ENCODE data around the gene CEP170B.
"Not testable (repeated sequence)": the region's sequence is repeated elsewhere in the genome, so short reads cannot be mapped to it uniquely, and the experiment has no call there.

CEP170B gene

DNA sequence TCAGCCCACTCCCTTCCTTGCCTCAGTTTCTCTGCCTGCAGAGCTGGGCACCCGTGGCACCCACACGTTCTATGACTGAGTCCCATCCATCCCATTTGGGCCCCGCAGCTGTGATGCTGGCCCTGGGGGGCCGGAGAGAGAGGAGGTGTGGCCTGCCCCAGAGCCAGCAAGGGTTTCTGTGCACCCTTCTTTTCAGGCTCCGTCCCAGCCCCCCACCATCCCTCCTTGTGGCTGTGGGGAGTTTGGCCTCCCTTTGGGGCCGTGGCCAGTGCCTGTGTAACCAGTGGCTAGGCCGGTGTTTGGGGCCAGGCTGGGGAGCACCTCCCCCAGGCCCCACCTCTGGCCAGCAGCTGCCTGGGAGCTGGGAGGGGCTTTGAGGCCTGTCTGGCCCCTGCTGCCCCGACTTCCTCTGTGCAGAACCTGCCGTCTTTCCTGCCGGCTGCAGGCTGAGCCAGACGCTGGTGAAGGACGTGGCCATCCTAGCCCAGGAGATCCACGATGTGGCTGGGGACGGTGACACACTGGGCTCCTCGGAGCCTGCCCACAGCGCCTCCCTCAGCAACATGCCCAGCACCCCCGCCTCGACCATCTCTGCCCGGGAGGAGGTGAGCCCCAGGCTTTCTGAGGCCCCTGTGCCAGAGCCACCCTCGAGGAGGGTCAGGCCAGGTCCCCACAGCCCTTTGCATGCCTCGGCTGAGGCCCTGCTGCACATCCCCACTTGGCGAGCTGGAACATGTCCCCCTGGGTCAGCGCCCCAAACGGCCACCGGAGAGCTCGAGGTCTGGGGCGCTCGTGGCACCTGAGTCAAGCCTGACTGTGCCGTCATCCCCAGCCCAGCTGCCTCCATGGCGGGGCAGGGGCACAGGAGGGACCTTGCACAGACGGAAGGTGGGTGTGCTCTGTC, 27.7 kb downstream of the CEP170B start:
- no peak for DNase-seq (ENCODE audit: low spot score)

DNA sequence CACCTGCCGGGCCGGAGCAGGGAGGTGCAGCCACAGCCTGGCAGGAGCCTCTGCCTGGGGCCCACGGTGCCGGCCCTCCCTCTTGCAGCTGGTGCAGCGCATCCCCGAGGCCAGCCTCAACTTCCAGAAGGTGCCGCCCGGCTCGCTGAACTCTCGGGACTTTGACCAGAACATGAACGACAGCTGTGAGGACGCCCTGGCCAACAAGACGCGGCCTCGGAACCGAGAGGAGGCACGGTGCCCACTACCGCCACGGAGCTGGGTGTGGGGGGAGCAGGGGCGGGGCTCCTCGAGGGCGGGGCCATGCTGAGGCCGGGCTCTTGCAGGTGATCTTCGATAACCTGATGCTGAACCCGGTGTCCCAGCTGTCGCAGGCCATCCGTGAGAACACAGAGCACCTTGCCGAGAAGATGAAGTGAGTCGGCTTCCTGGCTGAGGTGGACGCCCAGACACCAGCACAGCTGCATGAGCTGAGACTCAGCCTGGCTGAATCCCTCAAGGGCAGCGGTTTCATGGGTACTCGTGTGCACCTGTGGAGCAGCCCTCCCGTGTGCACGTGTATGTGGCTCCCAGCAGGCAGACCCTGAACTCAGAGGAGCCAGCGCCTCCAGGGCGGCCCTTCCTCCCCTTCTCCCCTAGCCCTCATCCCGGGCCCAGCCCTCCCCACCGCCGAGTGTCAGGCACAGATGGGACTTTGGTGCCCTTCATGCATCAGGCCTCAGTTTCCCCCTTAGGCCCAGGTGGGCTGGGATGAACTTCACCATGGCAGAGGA, 28.6 kb downstream of the CEP170B start:
- DNase-seq (ENCODE audit: low spot score) = no peak

DNA sequence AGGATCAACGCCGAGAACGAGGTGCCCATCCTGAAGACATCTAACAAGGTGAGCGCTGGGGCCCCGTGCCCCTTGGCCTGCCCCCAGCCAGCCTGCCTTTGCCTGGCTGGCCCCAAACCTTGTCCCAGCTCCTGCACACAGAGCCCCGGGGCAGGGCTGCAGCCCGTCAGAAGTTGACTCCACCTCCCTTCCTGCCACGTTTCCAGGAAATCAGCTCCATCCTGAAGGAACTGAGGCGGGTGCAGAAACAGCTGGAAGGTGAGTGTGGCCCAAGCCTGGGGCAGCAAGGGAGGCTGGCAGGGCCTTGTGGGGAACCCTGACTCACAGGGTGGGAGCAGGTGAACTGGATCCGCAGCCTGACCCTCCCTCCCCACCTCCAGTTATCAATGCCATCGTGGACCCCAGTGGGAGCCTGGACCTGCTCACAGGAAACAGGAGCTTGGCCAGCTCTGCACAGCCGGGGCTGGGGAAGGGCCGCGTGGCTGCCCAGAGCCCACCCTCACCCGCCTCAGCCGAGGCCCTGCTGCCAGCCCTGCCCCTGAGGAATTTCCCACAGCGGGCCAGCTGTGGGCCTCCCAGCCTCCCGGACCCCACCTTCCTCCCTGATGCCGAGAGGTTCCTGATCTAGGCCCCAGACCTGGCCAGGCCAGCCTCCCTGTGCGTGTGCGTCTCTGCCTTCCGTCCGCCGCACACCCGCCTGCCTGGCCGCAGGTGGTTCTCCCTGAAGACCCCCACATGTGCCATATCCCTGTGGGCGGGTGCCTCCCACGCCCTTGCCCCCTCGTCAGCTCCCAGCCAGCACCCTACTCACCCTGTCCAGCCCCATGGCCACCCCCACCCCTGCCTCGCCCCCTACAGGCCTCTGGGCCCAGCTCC, 29.5 kb downstream of the CEP170B start:
- no peak for DNase-seq (ENCODE audit: low spot score)

DNA sequence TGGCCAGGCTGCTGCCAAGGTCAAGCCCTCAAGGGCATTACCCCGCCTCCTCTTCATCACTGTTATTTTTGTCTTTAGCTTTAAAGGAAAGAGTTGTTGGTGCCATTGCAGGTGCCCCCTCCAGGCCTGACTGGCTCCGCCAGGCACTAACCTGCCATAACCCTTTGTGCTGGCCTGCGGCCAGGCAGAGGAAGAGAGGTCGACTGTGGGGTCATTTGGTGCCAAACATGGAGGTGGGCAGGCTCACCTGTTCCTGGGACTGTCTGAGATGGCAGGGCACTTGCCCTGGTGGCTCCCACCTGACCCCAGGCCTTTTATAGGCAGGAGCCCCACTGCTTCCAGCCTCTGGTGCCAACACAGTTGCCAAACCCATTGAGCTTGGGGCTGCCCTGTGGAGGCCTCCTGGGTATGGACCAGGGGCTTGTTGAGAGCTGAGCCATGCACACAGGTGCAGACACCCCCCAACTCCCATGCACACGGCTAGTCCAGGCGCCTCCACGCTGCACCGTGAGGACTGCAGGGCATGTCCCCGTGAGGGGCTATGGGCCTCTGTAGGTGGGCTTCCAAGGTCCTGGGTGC, 30.2 kb downstream of the CEP170B start:
- DNase-seq (ENCODE audit: low spot score) = no peak

DNA sequence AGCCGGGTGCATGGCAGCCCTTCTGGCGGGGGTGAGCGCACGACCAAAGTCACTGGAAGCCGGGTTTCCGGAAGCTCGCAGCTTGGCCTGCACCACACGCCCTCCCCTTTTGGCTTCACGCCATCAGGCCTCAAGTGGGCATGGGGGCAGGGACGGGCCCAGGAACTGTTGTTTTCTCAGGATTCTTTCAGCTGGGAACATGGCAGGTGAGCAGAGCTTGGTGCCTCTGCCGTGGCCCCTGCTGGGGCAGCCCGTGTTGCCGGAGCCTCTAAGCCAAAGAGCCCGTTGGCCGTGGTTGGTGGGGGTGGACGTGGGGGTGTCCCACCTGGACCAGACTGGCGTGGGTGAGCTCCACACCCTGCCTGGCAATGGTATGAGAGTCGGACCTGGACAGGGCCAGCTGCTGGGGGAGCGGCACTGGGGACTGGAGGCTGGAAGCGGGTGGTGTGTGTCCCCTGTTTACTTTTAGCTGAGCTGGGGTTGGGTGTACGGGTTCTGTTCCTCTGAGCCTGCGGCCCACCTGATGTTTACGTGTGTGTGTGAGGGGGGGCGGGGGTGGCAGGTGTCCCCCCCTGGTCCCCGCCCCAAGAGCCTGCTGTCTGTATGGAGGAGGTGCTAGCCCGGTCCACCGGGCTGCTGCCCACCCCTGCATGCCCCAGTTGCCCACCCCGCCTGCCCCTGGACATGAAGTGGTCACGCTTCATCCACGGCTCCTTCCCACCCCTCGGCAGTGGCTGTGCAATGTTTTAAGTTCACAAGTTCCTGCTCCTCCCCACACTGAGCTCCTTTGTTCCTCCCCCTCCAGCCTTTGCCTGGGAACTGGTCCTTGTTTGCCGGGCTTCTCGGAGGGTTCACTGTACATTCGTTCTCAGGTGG, 31.0 kb downstream of the CEP170B start:
- no peak for DNase-seq (ENCODE audit: low spot score)

DNA sequence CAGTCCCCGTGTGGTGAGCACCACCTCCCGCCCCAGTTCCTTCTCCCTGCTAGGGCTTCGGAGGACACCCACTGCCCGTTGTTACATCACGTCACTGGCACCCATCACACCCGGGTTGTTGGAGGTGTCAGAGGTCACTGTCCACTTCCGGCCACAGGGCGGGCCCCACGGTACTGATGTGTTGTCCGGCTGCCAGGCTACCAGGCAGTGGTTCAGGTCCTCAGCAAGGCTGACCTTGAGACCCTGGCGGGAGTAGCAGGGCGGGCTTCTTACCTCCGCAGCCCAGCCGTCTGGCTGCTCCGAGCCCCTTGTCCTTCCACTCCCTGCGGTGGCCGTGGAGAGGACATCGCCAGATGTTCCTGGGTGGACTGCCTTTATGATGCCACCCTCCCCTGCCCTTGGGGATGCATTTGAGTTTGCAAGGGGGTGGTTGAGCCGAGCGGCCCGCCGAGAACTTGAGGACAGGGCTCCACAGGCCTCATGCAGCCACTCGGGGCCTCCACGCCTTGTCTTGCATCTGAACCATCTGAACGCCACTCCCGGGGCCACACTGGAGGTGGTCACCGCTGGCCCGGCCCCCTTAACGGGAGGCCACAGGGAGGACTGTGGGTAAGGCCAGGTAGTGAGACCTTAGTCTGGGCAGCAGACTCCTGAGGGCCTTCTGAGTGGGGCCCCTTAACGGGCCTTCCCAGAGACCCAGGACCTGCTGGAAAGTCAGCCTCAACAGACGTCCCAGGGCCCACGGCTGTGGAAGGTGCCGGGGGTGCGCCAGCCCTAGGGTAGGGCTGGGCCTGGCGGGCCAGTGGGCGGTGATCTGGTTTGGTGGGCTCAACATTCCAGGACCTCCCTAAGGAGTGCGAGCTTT, 32.5 kb downstream of the CEP170B start:
- no peak for DNase-seq (ENCODE audit: low spot score)

DNA sequence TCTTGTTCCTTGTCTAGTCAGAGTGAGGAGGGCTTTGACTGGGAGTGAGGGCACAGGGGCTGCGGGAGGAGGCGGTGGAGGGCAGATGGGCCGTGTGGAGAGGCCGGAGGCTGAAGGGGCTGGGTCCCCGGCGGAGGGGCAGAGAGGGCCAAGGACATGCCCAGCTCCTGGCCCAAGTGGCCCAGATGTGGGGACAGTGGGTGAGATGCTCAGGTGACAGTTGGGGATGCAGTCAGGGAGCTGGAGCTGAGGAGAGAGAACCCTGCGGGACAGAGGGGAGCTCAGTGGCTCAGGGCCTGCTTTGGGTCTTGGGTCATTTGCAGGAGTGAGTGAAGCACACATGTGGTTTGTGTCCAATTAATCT, 33.1 kb downstream of the CEP170B start:
- DNase-seq (ENCODE audit: low spot score) = no peak

DNA sequence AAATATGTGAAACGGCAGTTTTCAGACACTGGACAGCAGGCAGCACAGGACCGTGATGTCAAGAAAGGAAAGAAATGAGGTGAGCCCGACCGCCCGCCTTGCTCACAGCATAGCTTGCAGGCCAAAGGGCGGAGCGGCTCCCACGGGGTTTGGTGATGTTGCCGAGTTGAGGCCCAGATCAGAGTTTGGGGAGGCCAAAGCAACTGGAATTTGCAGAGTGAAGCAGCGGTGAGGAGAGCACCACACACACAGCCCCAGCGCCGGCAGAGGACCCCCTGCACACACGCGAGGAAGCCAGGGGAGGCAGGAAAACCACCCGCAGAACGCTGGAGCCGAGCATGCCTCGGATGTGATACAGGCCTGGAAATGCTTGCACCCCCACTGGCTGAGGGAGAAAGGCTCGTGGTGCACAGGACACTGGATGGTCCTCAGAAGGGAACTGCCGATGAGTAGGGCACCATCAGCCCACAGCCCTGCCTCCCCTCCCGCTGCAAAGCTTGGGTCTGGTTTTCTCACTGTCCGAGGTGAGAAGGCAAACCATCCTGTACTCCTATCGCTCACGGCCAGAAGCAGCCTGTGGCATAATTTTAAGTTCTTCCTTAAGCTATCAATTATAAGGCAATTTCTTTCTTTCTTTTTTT, 33.9 kb downstream of the CEP170B start:
- DNase-seq (ENCODE audit: low spot score) = no peak

DNA sequence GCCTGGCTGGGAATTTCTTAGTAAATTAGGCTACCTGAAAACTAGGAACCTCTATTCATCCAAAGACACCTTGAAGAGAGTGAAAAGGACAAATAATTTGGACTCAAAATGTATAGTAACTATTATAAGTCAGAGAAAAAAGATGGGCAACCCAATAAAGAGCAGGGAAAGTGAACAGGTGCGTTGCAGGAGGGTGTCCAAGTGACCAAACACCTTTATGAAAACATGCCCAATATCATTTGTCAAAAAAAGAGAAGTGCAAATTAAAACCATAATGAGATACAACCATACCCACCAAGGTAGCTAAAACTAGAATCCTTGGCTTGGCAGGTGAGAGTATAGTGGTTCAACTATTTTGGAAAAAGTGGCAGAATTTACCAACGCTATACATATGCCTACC, 34.7 kb downstream of the CEP170B start:
- DNase-seq (ENCODE audit: low spot score) = no peak

DNA sequence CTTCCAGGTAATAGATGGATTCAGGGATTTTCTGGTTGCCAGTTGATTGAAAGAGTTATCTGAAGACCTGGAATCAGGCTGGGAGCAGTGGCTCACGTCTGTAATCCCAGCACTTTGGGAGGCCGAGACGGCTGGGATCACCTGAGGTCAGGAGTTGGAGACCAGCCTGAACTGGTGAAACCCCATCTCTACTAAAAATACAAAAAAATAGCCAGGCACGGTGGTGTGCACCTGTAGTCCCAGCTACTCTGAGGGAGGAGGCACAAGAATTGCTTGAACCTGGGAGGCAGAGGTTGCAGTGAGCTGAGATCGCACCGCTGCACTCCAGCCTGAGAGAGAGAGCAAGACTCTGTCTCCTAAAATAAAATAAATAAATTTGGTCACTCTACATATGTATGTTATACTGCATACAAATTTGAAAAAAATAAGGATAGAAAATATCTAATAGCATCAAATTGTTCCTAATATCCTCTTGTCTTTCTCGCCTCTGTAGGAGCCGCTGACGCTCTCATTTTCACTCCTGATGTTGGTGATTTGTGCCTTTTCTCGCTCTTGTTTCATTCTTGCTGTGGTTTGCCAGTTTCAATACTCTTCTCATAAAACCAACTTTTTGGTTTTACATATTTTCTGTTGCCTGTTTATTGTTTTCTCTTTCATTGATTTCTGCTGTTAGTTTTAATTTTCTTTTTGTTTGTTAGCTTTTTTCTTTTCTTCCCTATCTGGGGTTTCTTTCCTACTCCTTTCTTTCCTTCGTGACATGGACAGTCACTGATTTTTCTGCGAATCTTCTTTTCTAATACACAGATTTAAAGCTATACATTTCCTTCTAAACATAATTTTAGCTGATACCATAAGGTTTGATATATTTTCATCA, 35.8 kb downstream of the CEP170B start:
- DNase-seq (ENCODE audit: low spot score) = no peak

DNA sequence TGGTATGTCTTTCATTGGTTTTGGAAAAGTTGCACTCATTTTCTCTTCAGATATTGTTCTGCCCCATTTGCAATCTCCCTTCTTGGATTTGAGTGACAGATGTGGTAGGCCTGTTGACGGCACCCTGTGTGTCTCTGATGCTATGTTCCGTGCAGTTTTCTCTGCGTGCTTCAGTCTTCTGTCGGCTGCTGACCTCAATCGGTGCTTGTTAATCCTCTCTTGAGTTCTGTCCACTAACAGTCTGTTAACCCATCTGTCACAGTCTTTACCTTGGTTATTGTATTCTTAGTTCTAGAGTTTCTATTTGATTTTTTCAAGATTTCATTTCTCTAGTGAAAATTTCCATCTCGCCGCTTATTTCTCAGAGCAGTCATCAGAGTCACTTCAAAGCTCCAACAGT, 38.9 kb downstream of the CEP170B start:
- no peak for DNase-seq (ENCODE audit: low spot score)

DNA sequence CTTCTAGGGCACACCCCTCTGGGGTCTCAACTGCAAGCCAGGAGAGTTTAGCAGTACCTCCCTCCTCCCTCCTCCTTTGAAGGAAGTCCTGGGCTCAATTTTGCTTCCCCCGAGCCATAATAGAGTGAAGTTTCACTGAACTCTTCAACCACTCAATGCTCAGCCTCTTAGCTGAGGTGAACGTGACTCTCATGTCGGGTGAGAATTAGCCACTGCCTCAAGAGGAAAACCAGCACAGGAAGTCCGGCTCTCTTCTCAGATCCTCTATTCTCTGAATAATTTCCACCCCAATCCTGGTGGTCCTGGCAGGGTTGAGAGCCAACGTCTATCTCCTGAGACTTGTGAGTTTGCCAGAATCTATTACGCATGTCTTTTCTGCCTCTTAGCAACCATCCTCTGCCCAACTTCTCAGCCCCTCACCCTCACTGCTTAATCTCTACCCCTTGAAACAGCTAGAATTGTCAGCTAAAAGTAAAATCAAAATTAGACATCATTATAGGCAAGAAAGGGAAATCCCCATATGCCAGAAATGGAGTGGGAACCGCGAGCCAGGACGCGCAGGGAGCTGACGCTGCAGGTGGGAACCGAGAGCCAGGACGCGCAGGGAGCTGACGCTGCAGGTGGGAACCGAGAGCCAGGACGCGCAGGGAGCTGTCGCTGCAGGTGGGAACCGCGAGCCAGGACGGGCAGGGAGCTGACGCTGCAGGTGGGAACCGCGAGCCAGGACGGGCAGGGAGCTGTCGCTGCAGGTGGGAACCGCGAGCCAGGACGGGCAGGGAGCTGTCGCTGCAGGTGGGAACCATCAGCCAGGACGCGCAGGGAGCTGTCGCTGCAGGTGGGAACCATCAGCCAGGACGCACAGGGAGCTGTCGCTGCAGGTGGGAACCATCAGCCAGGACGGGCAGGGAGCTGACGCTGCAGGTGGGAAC, 39.8 kb downstream of the CEP170B start:
- DNase-seq (ENCODE audit: low spot score) = not testable (repeated sequence)

DNA sequence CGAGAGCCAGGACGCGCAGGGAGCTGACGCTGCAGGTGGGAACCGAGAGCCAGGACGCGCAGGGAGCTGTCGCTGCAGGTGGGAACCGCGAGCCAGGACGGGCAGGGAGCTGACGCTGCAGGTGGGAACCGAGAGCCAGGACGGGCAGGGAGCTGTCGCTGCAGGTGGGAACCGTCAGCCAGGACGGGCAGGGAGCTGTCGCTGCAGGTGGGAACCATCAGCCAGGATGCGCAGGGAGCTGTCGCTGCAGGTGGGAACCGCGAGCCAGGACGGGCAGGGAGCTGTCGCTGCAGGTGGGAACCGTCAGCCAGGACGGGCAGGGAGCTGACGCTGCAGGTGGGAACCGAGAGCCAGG, 40.5 kb downstream of the CEP170B start:
- not testable (repeated sequence) for DNase-seq (ENCODE audit: low spot score)

DNA sequence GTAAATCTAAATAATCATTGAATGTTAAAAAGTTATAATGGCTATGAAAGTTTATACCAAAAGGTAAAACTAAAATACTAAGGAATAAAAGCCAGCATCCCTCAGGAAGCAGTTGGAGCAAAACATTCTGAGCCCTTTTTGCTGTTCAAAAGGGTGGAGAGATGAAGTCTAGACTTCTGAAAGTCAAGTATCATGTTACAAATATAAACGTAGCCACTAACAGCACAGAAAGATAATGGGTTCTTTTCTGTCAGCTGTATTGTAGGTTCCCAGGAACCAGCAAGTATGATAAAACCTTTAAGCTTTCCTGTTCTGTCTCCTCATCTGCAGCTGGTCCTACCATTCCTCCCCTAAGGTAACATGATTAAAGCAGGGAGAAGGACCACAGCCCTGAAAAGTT, 43.2 kb downstream of the CEP170B start:
- DNase-seq (ENCODE audit: low spot score) = no peak

DNA sequence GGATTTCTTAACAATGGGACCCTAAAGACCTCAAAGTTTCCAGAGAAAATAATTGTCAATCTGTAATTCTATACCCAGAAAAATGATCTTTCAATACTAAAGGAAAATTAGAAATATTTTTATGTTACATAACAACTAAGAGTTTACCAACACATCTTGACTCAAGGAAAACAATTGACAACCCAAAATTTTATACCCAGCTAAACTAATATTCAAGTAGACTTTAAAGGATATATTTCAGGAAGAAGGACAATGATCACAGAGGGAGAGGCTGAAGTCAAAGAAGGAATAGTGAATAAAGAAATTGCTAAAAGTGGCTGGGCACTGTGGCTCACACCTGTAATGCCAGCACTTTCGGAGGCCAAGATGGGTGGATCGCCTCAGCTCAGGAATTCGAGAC, 47.0 kb downstream of the CEP170B start:
- DNase-seq (ENCODE audit: low spot score) = no peak

DNA sequence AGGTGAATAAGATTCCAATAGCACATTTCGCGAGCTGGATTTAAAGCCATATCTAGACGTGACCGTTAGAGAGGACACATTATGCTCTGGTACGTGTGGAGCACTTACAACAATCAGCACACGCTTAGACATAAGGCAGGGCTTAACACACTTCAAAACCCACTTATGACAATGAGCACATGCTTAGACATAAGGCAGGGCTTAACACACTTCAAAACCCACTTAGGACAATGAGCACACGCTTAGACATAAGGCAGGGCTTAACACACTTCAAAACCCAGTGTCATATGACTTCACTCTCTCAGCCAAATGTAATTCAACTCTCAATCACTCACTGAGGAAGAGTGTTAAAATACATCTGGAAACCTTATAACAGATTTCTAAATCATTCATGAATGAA, 48.4 kb downstream of the CEP170B start:
- no peak for DNase-seq (ENCODE audit: low spot score)

DNA sequence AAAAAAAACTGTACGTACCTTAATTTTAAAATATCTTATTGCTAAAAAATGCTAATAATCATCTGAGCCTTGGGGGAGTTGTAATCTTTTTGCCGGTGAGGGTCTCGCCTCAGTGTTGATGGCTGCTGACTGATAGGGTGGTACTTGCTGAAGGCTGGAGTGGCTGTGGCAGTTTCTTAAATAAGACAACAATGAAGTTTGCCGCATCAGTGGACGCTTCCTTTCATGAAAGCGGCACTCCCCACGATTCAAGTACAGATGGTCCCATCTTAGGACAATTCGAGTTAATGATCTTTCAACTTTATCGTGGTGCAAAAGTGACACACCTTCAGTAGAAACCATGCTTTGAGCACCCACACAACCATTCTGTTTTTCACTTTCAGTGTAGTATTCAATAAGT, 52.0 kb downstream of the CEP170B start:
- DNase-seq (ENCODE audit: low spot score) = no peak

DNA sequence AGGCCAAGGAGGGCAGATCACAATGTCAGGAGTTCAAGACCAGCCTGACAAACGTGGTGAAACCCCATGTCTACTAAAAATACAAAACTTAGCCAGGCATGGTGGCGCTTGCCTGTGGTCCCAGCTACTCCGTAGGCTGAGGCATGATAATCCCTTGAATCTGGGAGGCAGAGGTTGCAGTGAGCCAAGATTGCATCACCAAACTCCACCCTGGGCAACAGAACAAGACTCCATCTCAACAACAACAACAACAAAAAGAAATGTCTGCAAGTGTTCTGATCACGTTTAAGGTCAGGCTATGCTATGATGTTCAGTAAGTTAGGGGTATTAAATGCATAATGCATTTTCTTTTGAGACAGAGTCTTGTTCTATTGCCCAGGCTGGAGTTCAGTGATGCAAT, 52.9 kb downstream of the CEP170B start:
- DNase-seq (ENCODE audit: low spot score) = no peak
